Smooth muscle cell (in vitro differentiated cells): ENCODE data around the gene CTRB2. TPM values are rescaled to one million over a fixed set of nuclear protein-coding genes. Genes with fewer than 3 reads are reported as not detected.
"Not testable (repeated sequence)": the region's sequence is repeated elsewhere in the genome, so short reads cannot be mapped to it uniquely, and the experiment has no call there.

Source experiments
- DNase-seq: peaks from one replicate; lab custom pipeline; 2025; ENCODE audit not compliant: unreplicated experiment; lab: John Stamatoyannopoulos, UW
- H2AFZ ChIP-seq: fragments of 200-600 bp; sonication (generic); 2 replicates; pipeline ENCODE4 v1.6.0; 2016; ENCODE audit warnings: antibody characterized with exemption, low read depth, mild to moderate bottlenecking
- H3F3A ChIP-seq: fragments of 200-600 bp; sonication (generic); 2 replicates; pipeline ENCODE4 v1.6.0; 2017; ENCODE audit warnings: antibody characterized with exemption, low read depth
- H3K27ac ChIP-seq: fragments of 200-600 bp; sonication (generic); 2 replicates; pipeline ENCODE4 v1.5.1; 2016; ENCODE audit warnings: low read depth, mild to moderate bottlenecking
- H3K27me3 ChIP-seq: fragments of 200-600 bp; sonication (generic); 2 replicates; pipeline ENCODE4 v1.6.1; 2016; ENCODE audit warnings: low read depth, mild to moderate bottlenecking
- H3K36me3 ChIP-seq: fragments of 200-600 bp; sonication (generic); 2 replicates; pipeline ENCODE4 v1.5.1; 2016; ENCODE audit warnings: low read depth
- H3K4me1 ChIP-seq: fragments of 200-600 bp; sonication (generic); 2 replicates; pipeline ENCODE4 v1.5.1; 2016; ENCODE audit warnings: low read depth
- H3K4me2 ChIP-seq: fragments of 200-600 bp; sonication (generic); 2 replicates; pipeline ENCODE4 v1.6.0; 2016; ENCODE audit warnings: mild to moderate bottlenecking
- H3K4me3 ChIP-seq: fragments of 200-600 bp; sonication (generic); 2 replicates; pipeline ENCODE4 v1.5.1; 2016; ENCODE audit warnings: mild to moderate bottlenecking
- H3K79me2 ChIP-seq: fragments of 200-600 bp; sonication (generic); 2 replicates; pipeline ENCODE4 v1.6.0; 2016; ENCODE audit warnings: low read depth, mild to moderate bottlenecking
- H3K9ac ChIP-seq: fragments of 200-600 bp; sonication (generic); 2 replicates; pipeline ENCODE4 v1.6.0; 2016; ENCODE audit warnings: low read depth
- H3K9me3 ChIP-seq: fragments of 200-600 bp; sonication (generic); replicated peaks from 2 replicates; pipeline ENCODE4 v1.5.1; 2016; ENCODE audit warnings: low read depth
- H4K20me1 ChIP-seq: fragments of 200-600 bp; sonication (generic); 2 replicates; pipeline ENCODE4 v1.6.0; 2016; ENCODE audit warnings: low read depth
- WGBS: methylation state at CpG from one replicate; pipeline ENCODE4 v1.1.7; 2016; ENCODE audit warnings: low lambda C conversion rate; 5-methylcytosine and 5-hydroxymethylcytosine counted together
- polyA plus RNA-seq: library from polyadenylated mRNA; unstranded; fragments of >200 nt; fragmentation: Nextera tagmentation; extraction: Ambion mirVana; gene quantifications from 2 replicates; pipeline ENCODE4 v1.2.1, GENCODE V29; 2016
- total RNA-seq: library from RNA; depleted of rRNA; stranded (reverse); fragments of >200 nt; gene quantifications from 2 replicates; pipeline ENCODE4 v1.2.3, GENCODE V29; 2014
- TF ChIP-seq, protein P1 (sequence below): fragments of 200-600 bp; sonication (generic); IDR thresholded peaks from 2 replicates; pipeline ENCODE4 v1.5.1; 2017; ENCODE audit warnings: borderline replicate concordance, mild to moderate bottlenecking, antibody characterized with exemption; ENCODE audit not compliant: insufficient read depth, poor library complexity, severe bottlenecking

Gene CTRB2
- total and polyA plus RNA-seq, 2 experiments from 2014 or later: 1.7 to 2.3 TPM

DNA sequence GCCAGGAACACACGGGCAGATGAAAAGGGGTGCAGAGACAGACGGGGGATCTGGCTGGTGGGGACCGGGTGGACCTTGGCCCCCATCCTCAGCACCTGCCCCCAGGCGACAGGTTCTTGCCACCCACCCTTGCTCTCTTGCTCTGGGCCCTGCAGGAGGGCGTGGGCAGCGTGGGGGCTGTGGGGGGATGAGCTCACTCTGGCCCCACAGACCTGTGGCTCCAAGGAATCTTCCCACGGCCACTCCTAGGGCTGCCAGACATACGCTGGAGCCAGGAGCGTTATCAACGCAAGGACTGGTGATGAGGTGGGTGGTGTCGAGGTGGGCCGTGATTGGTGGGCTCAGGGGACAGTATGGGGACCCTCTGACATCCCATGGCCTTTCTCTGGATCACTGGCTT is 18.1 kb upstream of the CTRB2 start:
- Histone ChIP-seq H3K4me2 (no peak overlapping the region), H2AFZ (no peak overlapping the region), H3K27me3 (no peaks in the 10 kb centered on the region), H3K9me3 (no peaks in the 10 kb centered on the region), H3K9ac (no peak overlapping the region), H3K27ac (no peak overlapping the region), H3K79me2 (no peaks in the 10 kb centered on the region), H3K4me1 (no peaks in the 10 kb centered on the region), H3F3A (peaks cover 14% of the 10 kb centered on the region), H4K20me1 (peaks cover 51% of the 10 kb centered on the region), H3K36me3 (no peaks in the 10 kb centered on the region), H3K4me3 (no peak overlapping the region)
- 70% methylated on average over 12 of the region's 12 CpGs for WGBS
- TF ChIP-seq, protein P1, sequence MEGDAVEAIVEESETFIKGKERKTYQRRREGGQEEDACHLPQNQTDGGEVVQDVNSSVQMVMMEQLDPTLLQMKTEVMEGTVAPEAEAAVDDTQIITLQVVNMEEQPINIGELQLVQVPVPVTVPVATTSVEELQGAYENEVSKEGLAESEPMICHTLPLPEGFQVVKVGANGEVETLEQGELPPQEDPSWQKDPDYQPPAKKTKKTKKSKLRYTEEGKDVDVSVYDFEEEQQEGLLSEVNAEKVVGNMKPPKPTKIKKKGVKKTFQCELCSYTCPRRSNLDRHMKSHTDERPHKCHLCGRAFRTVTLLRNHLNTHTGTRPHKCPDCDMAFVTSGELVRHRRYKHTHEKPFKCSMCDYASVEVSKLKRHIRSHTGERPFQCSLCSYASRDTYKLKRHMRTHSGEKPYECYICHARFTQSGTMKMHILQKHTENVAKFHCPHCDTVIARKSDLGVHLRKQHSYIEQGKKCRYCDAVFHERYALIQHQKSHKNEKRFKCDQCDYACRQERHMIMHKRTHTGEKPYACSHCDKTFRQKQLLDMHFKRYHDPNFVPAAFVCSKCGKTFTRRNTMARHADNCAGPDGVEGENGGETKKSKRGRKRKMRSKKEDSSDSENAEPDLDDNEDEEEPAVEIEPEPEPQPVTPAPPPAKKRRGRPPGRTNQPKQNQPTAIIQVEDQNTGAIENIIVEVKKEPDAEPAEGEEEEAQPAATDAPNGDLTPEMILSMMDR: no peak
- DNase-seq: no peak

DNA sequence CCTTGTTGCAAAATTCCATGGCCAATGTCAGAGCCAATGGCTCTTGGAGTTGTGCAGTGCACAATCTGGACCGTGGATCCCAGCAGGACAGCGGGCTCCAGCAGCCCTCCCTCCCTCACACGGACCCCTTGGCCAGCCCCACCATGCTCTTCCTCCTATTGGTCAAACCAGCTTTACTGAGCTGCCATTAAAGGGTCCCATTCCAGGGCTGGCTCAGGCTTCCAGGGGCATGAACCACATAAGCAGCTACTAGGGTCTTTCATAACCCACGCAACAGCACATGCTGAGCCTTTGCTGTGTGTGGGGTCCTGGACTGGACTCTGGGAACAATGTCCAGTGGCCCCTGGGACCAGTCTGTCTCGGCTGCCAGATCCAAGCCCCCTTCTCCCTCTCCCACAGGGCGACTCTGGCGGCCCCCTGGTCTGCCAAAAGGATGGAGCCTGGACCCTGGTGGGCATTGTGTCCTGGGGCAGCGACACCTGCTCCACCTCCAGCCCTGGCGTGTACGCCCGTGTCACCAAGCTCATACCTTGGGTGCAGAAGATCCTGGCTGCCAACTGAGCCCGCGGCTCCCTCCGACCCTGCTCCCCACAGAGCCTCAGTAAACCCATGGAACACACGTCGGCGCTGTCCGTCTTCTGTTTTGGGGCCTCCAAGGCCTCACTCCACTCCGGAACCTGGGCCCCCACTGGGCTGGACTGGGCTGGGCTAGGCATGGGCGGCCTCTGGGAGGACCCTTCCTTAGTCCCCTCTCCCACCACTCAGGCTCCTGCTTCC is 17.5 kb upstream of the CTRB2 start:
- TF ChIP-seq, protein P1: no peak
- Histone ChIP-seq H3K27me3 (no peaks in the 10 kb centered on the region), H3K4me2 (no peak overlapping the region), H3F3A (peaks cover 14% of the 10 kb centered on the region), H3K27ac (no peak overlapping the region), H3K9me3 (no peaks in the 10 kb centered on the region), H3K79me2 (no peaks in the 10 kb centered on the region), H2AFZ (no peak overlapping the region), H4K20me1 (peaks cover 45% of the 10 kb centered on the region), H3K36me3 (no peaks in the 10 kb centered on the region), H3K9ac (no peak overlapping the region), H3K4me3 (no peak overlapping the region), H3K4me1 (no peaks in the 10 kb centered on the region)
- WGBS: 93% methylated on average over 20 of the region's 20 CpGs
- DNase-seq: no peak

DNA sequence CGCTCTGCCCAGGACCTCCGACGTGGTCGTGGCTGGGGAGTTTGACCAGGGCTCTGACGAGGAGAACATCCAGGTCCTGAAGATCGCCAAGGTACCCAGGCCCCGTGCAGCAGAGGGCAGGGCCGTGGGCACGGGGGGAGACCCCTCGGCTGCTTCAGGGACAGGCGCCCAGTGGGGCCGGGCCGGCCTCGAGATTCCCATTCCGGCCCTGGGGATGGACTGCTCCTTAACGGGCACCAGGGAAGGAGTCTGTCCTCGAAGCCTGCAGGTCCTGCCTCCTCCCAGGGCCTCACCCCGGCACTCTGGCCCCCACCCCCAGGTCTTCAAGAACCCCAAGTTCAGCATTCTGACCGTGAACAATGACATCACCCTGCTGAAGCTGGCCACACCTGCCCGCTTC is 16.2 kb upstream of the CTRB2 start:
- H3K79me2 ChIP-seq, DNase-seq, H3K9ac ChIP-seq, H3K4me1 ChIP-seq, H3K27ac ChIP-seq, H3K4me3 ChIP-seq, H3K36me3 ChIP-seq, H3K4me2 ChIP-seq, H3K27me3 ChIP-seq, H2AFZ ChIP-seq, H3K9me3 ChIP-seq: not testable (repeated sequence)
- 85% methylated on average over 4 of the region's 20 CpGs for WGBS
- peaks cover 12% of the 10 kb centered on the region for H3F3A ChIP-seq
- peaks cover 32% of the 10 kb centered on the region for H4K20me1 ChIP-seq

DNA sequence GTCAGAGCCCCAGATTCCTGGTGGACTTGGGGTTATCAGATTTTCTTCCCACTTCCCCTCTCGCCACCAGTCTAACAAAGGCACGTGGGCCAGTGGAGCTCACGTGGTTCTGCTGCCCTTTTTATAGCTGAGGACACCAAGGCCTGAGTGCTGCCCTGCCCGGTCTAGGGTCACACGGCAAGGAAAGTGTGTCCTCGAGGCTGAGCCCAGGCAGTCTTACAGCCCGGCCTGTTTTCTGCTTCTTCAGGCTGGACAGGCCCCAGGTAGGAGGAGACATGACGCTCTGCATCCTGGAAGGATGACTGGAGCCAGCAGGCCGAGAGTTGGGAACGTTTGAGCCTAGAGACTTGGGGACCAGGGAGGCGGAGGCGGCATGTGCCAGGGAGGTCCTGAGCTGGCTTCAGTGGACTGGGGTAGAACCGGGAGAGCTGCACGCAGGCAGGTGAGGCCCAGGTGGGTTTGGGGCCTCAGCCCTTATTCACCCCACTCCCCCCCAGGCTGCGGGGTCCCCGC is 15.4 kb upstream of the CTRB2 start:
- no peaks in the 10 kb centered on the region for H3K9me3 ChIP-seq
- no peak overlapping the region for H3K4me3 ChIP-seq
- no peaks in the 10 kb centered on the region for H3K4me1 ChIP-seq
- peaks cover 4% of the 10 kb centered on the region for H3F3A ChIP-seq
- no peaks in the 10 kb centered on the region for H3K79me2 ChIP-seq
- 93% methylated on average over 15 of the region's 16 CpGs for WGBS
- no peaks in the 10 kb centered on the region for H3K27me3 ChIP-seq
- no peak for DNase-seq
- TF ChIP-seq, protein P1: no peak
- H3K36me3 ChIP-seq: no peaks in the 10 kb centered on the region
- no peak overlapping the region for H3K27ac ChIP-seq
- peaks cover 24% of the 10 kb centered on the region for H4K20me1 ChIP-seq
- H3K9ac ChIP-seq: no peak overlapping the region
- no peak overlapping the region for H3K4me2 ChIP-seq
- H2AFZ ChIP-seq: no peak overlapping the region
